HepG2 (cell line): ENCODE results near the gene SCRT2. TPM values are rescaled to one million over a fixed set of nuclear protein-coding genes. Genes with fewer than 3 reads are reported as not detected.

Experiments
- ATAC-seq: fragments of 200-7000 bp; cut with Tn5 transposase; 3 replicates; pipeline ENCODE4 v1.9.1; 2020; ENCODE audit warnings: mild to moderate bottlenecking, moderate library complexity
- BruUV-seq: library from RNA; stranded (reverse); fragments of 400-500 nt; replicated peaks from 2 replicates; lab custom pipeline; 2021; lab: Mats Ljungman, UMichigan
- CTCF ChIA-PET: fragments of 300-600 bp; formaldehyde crosslinking; extraction: SDS; loops from one replicate; lab custom pipeline; 2021; ENCODE audit warnings: low total read pairs, inconsistent platforms, low intra/inter-chr PET ratio; lab: Yijun Ruan, JAX
- POLR2A ChIA-PET: fragments of 350-600 bp; sonication (Branson Sonifier 250); formaldehyde crosslinking; loops from one replicate; lab custom pipeline; 2020; ENCODE audit warnings: antibody characterized with exemption, inconsistent platforms; lab: Yijun Ruan, JAX
- DNase-seq: peaks from one replicate; pipeline ENCODE4 v3.0.0-alpha.2; 2015; ENCODE audit warnings: low spot score
- FAIRE-seq: peaks from 3 replicates; lab custom pipeline; 2011; peaks lifted over from hg19 to GRCh38; lab: Jason Lieb, UNC
- H2AFZ ChIP-seq: one replicate; pipeline ENCODE4 v1.6.1; 2011; ENCODE audit warnings: low read length, inconsistent platforms
- H3K27ac ChIP-seq: fragments of 300-600 bp; 3 replicates; pipeline ENCODE4 v1.8.0; 2011; ENCODE audit warnings: mixed run types, mild to moderate bottlenecking, mixed read lengths, low read length, inconsistent platforms; ENCODE audit not compliant: insufficient read depth; ENCODE audit errors: extremely low read length
- H3K27me3 ChIP-seq, 2 experiments: fragments of 200-600 bp in 1 of 2; 2 replicates in 1 of 2; 3 replicates in 1 of 2; pipeline versions ENCODE4 v1.6.0 to v1.8.0; 2011; ENCODE audit warnings: low read length in 2 of 2, mild to moderate bottlenecking in 2 of 2, moderate library complexity in 2 of 2, inconsistent platforms in 1 of 2; ENCODE audit not compliant: insufficient read depth in 2 of 2, control insufficient read depth in 1 of 2
- H3K36me3 ChIP-seq, 2 experiments: fragments of 200-600 bp in 1 of 2; replicated peaks in 1 of 2; 2 replicates in 1 of 2; 3 replicates in 1 of 2; pipeline versions ENCODE4 v1.5.1 to v1.8.0; 2011; ENCODE audit warnings: low read length in 2 of 2, inconsistent platforms in 1 of 2; ENCODE audit not compliant: insufficient read depth in 2 of 2, control insufficient read depth in 1 of 2
- H3K4me1 ChIP-seq: 2 replicates; pipeline ENCODE4 v1.5.1; 2012; ENCODE audit warnings: low read length, inconsistent platforms; ENCODE audit not compliant: insufficient read depth
- H3K4me2 ChIP-seq: 2 replicates; pipeline ENCODE4 v1.6.0; 2011; ENCODE audit warnings: low read depth, low read length, inconsistent platforms
- H3K4me3 ChIP-seq, 3 experiments: fragments of 200-600 bp in 1 of 3; sonication (generic), shearing (Covaris generic) in 1 of 3; replicated peaks in 1 of 3; 2 replicates each; pipeline ENCODE4 v1.5.1; 2011 to 2016; ENCODE audit warnings: low read length in 3 of 3, inconsistent platforms in 2 of 3, low read depth in 2 of 3, mild to moderate bottlenecking in 2 of 3, control low read depth in 1 of 3, mixed read lengths in 1 of 3; ENCODE audit not compliant: insufficient read depth in 1 of 3
- H3K79me2 ChIP-seq: one replicate; pipeline ENCODE4 v1.6.1; 2011; ENCODE audit warnings: low read length, inconsistent platforms; ENCODE audit not compliant: insufficient read depth
- H3K9ac ChIP-seq: 2 replicates; pipeline ENCODE4 v1.6.0; 2011; ENCODE audit warnings: mild to moderate bottlenecking, low read depth, low read length, inconsistent platforms; ENCODE audit not compliant: insufficient read depth
- H3K9me3 ChIP-seq: 2 replicates; pipeline ENCODE4 v1.5.1; 2012; ENCODE audit warnings: mild to moderate bottlenecking, low read length
- H4K20me1 ChIP-seq: 2 replicates; pipeline ENCODE4 v1.6.0; 2011; ENCODE audit warnings: inconsistent platforms, mild to moderate bottlenecking, low read length, moderate library complexity; ENCODE audit not compliant: insufficient read depth
- DDIT3 ChIP-seq: sonication (generic); formaldehyde crosslinking; IDR thresholded peaks from 2 replicates; pipeline ENCODE4 v1.4.0; 2020; ENCODE audit warnings: mild to moderate bottlenecking, missing genetic modification reagents
- GABPA ChIP-seq, 2 experiments: IDR thresholded peaks; 2 replicates each; pipeline ENCODE4 v1.6.1; 2011 to 2016; ENCODE audit warnings: low read depth in 2 of 2, low read length in 1 of 2, missing biosample characterization in 1 of 2, missing genetic modification characterization in 1 of 2
- HNRNPK ChIP-seq: fragments of 200-400 bp; formaldehyde crosslinking; IDR thresholded peaks from 2 replicates; pipeline ENCODE4 v1.6.1; 2018; ENCODE audit warnings: low read length, low read depth, moderate library complexity, mild to moderate bottlenecking; ENCODE audit not compliant: poor library complexity, severe bottlenecking
- HOXA3 ChIP-seq: sonication (generic); formaldehyde crosslinking; IDR thresholded peaks from 2 replicates; pipeline ENCODE4 v1.5.0; 2020; ENCODE audit warnings: missing genetic modification reagents
- NCOR1 ChIP-seq: fragments of 200-600 bp; sonication (generic); IDR thresholded peaks from 2 replicates; pipeline ENCODE4 v1.7.0; 2017; ENCODE audit warnings: antibody characterized with exemption, low read length, borderline replicate concordance
- RBM39 ChIP-seq: fragments of 200-400 bp; formaldehyde crosslinking; IDR thresholded peaks from one replicate; pipeline ENCODE4 v1.6.1; 2018; ENCODE audit warnings: antibody characterized with exemption, mild to moderate bottlenecking, low read depth, low read length; ENCODE audit not compliant: poor library complexity, severe bottlenecking
- ZHX1 ChIP-seq: sonication (generic); formaldehyde crosslinking; IDR thresholded peaks from 2 replicates; pipeline ENCODE4 v1.8.1; 2022; ENCODE audit warnings: low read depth, mild to moderate bottlenecking, missing genetic modification reagents
- ZNF800 ChIP-seq: sonication (generic); formaldehyde crosslinking; IDR thresholded peaks from 2 replicates; pipeline ENCODE4 v1.4.0; 2020; ENCODE audit warnings: missing genetic modification reagents
- WGBS: methylation state at CpG from one replicate; pipeline ENCODE4 v1.1.6; 2017; ENCODE audit warnings: low lambda C conversion rate; 5-methylcytosine and 5-hydroxymethylcytosine counted together
- in situ Hi-C: cut with HindIII; loops from 2 replicates; pipeline ENCODE4 v1.10.0; 2017; ENCODE audit warnings: low pct_unique_long_range_greater_than_20kb; ENCODE audit not compliant: extremely low pct_ligation_motif_present
- intact Hi-C: fragments of 100-400 bp; cut with micrococcal nuclease; formaldehyde crosslinking; loops from one replicate; pipeline ENCODE4 v1.10.0; 2022; ENCODE audit not compliant: unreplicated experiment
- polyA plus RNA-seq, 8 experiments: library from polyadenylated mRNA; depleted of rRNA in 3 of 8; stranded (reverse) in 7 of 8; unstranded in 1 of 8; fragments of >200 nt; fragmentation: Illumina TruSeq in 4 of 8; extraction: Trizol in 4 of 8; gene quantifications; 2 replicates each; pipeline versions ENCODE4 v1.2.1 to v1.2.3, GENCODE V29; 2011 to 2016; ENCODE audit warnings: low read depth in 4 of 8, missing spikeins in 1 of 8, mixed read lengths in 1 of 8; ENCODE audit not compliant: insufficient read depth in 1 of 8
- total RNA-seq, 5 experiments: library from RNA; depleted of rRNA; stranded (reverse); fragments of >200 nt; fragmentation: Illumina TruSeq; extraction: Trizol; gene quantifications; 2 replicates each; pipeline ENCODE4 v1.2.3, GENCODE V29; 2016; ENCODE audit warnings: low read depth in 1 of 5

Gene SCRT2
- total and polyA plus RNA-seq, 2 of the 13 experiments (the other 11 are each of a cell fraction or from before 2014, with no cell fraction given) = not detected

- POLR2A ChIA-PET = no interaction called here
- no TSS peak for BruUV-seq
- Histone ChIP-seq H3K27ac (no peak overlapping the region), H3K36me3 (no peaks in the 10 kb centered on the region), H3K9ac (no peak overlapping the region), H3K9me3 (no peaks in the 10 kb centered on the region)
- WGBS = 55% methylated on average over 75 of the region's 84 CpGs
- TF ChIP-seq ZHX1 (peak; percentile 31; the same call in 1 of the 2 replicates), DDIT3 (CRISPR knock-in tag) (no peak), ZNF800 (CRISPR knock-in tag) (peak; percentile 82), HOXA3 (CRISPR knock-in tag) (peak; percentile 68), NCOR1 (no peak), GABPA (IDR thresholded peaks at IDR 0.05; ENCODE audit: low read depth, low read length) (peak; percentile 12; the same call in 1 of the 2 replicates), GABPA (CRISPR knock-in tag; IDR thresholded peaks at IDR 0.05; ENCODE audit: low read depth) (no peak), RBM39 (no peak), HNRNPK (peak; percentile 25)
- TF ChIP-seq, all 625 proteins: peak for 5
- FAIRE-seq (no peak), DNase-seq (no peak), ATAC-seq (no peak)
- peaks cover 23% of the 10 kb centered on the region for H3K4me1 ChIP-seq
- CTCF ChIA-PET = no interaction called here
- H3K4me2 ChIP-seq = no peak overlapping the region
- H4K20me1 ChIP-seq = no peaks in the 10 kb centered on the region
- intact Hi-C loops = no loop called here
- peaks cover 9 to 74% of the 10 kb centered on the region in 2 experiments; a peak in 4 of 5 replicates for H3K27me3 ChIP-seq
- H3K79me2 ChIP-seq = no peaks in the 10 kb centered on the region
- H3K4me3 ChIP-seq = no peak overlapping the region
- in situ Hi-C loops = no loop called here
- no peak overlapping the region for H2AFZ ChIP-seq
Observed at GRCh38 chr20:663315-664090, 12.1 kb downstream of the SCRT2 start.
